GM19328 (cell line): ENCODE results near the gene PLEKHG3.

Experiments used
- ATAC-seq: cut with Tn5 transposase; IDR thresholded peaks from one replicate; pipeline ENCODE4 v1.9.1; 2021; ENCODE audit warnings: mild to moderate bottlenecking, moderate library complexity; ENCODE audit not compliant: unreplicated experiment

PLEKHG3 gene

DNA sequence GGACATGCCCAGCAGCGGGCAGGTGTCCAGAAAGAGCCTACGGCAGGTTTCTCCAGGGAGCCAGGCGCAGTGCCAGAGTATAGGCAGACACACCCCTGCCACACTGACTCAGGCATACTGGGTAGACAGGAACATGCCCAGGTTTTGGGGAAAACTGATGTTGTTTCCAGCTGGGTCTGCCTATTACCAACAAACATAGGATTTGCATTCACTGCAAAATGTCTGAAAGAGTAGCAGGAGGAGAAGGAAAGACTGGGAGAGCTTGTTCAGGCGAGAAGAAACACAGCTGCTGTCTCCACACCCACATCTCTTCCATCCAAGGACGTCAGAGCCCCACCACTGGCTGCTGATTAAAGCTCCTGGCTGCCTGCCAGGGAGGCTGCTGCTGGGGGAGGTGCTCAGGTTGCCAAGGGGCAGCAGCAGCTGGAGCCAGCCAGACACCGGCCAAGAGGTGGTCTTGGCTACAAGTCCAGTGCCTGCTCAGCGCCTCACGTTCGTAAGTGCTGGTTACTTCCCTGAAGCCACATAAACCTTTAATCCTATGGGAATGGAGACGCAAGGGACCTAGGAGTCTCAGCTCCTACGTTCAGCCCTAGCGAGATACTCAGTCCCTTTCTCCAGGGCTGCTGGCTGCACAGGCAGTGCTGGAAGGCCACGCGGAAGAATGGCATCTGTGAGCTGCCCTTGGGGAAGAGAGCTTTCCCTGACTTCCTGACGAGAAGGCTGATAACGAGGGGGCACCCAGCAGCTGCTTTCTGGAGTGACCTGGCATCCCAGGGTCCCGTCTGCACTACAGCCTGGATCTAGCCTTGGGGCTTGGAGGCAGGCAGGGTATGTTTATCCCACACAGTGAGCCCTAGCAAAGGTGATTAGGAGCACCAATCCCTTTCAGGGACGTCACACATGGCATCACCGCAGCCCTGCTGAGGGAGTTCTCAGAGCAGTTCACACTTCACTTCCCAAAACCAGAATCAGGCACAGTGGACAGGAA is 58.1 kb downstream of the PLEKHG3 start:
- ATAC-seq, result no peak

DNA sequence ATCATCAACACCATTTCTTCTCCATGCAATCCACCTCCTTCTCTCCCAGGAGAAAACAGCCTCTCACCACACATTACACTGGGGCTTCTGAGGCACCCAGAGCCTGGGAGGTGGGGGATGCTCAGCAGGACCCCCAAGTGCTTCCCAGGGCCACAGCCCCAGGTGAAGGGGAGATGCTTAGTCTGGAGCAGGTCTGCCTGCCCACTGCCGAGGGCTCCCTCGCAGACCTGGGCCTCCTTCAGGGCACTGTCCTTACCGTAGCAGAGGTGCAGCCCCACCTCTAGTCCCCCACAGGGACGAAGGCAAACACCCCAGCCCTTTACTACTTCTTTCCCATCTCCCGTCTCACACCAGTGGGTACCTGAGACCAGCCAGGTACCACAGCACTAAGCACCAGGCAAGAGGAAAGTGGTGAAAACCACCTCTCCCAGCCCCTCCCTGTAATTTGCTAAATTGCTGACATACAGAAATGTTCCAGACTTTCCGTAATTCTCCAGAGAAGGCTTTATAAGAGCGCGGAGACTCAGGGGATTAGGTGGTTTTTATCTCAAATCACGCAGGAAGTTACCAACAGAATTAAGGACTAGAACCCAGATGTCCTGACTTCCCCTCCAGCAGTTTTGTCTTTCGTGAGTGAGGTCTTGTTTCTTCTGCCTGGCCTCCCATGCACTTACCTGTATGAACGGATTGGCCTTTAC is 59.0 kb downstream of the PLEKHG3 start:
- ATAC-seq, result no peak

DNA sequence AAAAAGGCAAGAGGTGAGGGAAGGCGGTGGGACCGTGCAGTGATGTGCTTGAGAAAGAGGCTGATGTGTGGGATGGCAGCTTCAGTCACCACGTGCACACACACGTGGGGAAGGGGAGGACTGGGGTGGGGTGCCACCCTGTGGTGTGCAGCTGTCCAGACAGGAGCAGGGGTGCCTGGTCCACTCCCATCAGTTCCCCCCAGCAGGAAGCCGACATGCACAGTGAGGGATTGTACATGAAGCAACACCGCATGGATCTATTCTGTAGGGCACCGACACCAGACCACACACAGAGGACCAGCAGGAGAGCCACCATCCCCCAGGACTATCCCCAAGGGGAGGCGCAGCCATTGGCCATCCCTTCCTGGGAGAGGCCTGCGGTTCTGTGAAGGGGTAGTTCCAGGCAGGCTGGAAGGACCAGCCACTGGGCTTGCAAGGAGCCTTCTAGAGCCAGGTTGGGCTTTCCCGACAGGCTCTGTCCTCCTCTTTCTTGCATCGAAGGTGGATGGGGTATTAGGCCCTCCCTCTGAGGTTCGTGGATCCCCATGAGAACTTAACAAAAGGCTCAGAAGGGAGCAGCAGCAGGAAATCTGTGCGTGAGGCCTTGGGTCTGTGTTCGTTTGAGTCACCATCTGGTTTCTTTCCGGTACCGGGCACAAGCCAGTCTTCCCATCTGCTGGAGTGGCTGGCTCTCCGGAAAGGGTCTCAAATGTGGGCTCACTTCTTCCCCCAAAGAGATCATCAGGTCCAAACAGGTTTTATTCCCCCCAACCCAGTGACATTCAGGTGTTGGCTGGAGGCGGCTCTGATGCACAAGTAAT is 59.8 kb downstream of the PLEKHG3 start:
- no peak for ATAC-seq

DNA sequence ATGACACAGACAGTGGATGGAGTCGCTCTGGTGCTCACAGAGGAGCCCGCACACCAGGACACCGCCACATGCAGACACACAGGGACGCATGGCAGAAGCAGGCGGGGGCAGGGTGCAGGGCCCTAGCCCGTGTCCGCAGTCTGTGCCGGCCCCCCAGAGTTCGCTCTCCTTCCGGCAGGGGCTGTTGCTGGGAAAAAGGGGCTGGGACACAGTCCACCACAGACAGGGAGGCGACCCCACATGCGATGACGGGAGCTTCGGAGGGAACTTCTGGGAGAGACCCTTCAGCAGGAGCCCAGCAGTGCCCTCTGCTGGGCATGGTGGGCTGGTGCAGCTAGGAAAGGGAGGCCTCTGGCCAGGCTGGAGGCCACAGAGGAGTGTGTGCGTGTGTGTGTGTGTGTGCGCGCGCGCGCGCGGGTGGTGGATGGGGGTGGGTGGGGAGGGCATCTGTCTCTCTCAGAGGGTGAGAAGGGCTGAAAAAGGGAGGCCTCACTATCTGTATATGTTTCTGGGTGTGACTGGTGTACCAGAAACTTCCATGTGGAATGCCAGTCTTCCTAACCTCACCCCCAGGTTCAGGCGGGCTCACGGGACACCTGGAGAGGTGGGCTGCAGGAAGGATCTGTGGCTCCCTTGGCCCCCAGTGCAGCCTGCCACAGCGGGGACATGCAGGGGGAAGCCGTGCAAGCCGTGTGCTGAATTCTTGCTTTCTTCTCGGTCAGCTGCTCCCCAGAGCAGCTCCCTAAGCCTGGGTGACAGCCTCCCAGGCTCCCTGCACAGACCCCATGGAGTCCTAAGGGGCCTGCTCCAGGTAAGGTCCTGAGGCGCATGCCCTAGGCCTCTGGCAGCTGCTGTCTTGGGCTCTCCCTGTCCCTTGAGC is 60.7 kb downstream of the PLEKHG3 start:
- ATAC-seq, result no peak

DNA sequence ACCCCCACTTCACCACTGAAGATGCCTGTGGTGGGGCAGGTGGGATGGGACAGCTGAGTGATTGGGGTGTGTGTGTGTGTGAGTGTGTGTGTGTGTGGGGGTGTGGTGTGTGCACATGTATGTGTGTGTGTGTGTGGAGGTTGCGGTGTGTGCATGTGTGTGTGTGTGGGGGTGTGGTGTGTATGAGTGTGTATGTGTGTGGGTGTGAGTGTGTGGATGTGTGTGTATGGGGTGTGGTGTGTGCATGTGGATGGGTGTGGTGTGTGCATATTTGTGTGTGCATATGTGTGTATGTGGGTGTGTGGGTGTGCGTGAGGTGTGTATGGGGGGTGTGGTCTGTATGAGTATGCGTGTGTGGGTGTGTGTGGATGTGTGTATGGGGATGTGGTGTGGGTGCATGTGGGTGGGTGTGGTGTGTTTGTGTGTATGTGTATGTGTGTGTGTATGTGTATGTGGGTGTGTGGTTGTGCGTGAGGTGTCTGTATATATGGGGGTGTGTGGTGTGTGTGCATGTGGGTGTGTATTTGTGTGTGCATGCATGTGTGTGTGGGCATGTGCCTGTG is 61.6 kb downstream of the PLEKHG3 start:
- ATAC-seq, result no peak

DNA sequence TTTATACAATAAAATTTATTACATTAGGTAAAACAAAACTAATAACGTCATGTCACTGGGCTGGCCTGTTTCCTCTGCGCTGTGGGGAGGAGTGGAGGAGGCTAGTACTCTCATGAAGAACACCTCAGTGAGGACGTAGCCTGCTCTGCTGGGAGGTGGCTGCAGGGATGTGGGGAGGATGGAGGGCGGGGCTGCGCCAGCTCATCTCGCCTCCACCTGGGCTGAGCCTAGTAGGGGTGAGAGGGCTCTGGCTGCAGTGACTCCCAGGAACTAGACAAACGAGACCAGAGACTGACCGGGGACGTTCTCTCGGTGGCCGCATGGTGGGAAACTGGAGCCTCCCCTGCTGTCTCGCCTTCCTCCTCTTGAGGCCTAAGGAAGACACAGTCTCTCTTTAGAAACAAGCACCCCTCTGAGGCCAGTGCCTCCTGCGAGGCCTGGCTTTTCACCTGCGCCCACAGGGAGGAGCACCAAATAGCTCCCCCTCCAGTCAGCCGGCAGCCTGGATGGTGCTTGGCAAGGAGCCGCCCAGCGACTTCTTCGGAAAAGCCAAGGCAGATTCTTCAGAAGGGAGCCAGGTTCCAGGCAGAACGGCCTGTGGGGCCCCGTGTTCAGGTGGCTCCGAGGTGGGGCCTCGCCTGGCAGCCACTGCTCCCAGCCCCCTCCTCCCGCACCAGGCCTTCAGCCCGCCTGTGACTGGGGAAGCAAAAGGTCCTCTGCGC is 62.4 kb downstream of the PLEKHG3 start:
- ATAC-seq, result no peak

DNA sequence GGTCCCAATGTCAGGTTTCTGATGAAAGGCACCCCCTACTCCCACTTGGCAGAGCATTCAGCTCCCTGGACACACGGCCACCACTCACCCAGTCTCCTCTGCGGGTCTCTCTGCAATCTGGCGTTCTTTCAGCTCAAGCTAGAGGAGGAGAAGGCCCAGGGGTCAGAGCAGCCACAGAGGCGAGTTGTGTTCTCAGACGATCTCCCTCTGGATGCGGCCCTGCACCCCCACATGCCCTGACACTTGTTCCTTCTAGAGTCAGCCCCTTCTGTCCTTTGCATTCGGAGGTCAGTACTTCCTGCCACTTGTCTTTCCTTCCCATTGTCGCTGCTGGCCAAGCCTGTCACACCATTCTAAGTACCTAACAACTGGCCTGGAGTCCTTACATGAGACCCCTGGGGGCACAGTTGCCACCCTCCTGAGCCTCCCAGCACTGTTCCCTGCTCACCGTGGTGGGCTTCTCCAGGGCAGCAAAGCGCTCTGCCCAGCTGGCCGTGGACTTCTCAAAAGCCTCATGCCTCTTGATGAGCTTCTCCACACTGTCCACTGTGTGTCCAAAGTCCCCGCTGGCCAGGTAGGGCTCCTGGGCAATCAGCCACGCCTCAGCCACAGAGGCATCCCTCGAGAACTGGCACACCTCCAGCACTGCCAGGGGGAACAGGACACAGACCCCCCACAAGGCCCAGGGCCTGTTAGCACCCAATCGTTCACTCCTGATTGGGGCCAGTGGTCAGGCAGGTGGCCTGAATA is 63.2 kb downstream of the PLEKHG3 start:
- ATAC-seq, result no peak

DNA sequence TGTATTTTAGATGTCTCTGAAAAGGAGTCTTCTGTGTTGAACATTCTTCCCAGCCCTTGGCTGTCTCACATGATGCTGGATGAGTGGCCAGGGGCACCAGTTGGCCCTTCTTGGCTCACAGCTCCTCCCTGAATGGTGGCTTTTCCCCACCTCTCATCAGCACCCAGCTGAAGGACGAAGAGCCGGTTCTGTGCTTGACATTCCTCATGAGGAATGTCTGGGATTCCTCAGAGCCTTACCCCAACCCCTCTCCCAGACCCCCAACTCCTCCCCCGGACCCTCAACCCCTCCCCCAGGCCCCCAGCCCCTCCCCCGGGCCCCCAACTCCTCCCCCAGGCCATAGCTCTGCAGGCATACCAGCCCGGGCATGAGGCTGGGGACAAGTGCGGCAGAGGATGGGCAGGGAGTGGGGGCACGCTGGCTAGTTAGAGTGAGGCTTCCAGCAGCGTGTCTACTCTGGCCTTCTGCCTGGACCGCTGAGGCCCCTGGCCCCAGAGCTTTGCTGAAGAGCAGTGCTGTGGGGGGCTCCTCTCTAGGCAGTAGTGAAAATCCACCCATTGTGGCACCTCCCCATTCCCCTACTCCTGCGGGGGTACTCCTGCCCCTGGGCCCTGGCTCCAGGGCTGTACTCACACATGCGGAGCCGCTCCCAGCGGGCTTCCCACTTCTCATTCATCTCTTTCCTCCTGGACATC is 64.3 kb downstream of the PLEKHG3 start:
- ATAC-seq, result no peak

DNA sequence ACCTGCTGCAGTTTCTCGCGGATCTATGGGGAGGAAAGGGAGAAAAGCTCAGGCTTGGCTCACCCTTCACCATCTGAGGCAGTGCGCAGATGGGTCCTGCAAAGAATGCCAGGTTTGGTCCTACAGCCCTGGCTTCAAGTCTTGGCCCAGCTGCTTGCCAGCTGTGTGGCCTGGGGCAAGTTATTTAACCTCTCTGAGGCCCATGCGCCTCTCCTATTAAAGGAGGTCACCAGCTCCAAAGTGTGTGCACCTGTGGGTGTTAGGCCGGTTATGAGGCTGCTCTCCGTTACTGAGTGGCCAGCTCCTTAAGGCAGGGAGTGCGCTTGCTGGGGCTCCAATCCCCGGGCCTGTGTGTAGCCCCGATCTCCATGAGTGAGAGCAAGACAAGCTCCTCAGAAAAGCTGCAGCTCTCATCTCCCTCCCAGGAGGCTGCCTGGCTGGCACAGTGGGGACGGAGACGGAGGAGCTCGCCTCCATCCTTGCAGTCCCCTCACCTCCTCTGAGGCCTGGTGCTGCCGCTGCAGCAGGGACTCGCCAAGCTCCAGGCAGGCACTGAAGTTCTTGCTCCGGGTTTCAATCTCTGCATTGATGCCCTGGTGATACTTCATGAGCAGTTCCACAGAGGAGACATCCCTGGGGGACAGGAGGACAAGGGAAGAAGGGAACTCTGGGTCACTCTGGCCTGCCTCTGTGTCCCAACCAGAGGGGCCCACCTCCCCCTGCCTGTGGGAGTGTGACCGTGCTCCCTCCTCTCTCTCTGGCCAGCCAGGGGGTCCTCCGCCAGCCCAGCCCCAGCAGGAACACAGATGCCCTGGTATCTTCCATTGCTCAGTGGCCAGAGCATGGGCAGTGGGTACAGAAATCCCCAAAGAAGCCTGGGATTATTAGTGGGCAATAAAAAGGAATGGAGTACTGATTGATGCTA is 65.1 kb downstream of the PLEKHG3 start:
- no peak for ATAC-seq

DNA sequence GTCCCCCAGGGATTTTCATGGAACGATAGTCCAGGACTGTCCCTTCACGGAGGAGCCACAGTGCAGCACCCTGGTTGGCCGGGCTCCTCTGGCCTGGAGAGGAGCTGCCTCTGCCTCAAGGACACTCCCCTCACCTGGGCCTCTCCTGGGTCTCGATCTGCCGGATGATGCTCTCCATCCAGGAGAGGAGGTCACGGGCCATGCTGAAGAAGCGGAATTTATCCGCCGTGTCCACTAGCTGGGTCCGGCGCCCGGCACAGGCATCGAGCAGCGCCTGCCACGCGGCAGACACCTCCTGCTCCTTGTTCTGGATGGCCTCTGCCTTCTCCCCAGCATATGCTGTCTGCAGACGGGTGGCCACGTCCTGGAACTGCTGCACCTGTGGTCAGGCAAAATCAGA is 66.5 kb downstream of the PLEKHG3 start:
- no peak for ATAC-seq

DNA sequence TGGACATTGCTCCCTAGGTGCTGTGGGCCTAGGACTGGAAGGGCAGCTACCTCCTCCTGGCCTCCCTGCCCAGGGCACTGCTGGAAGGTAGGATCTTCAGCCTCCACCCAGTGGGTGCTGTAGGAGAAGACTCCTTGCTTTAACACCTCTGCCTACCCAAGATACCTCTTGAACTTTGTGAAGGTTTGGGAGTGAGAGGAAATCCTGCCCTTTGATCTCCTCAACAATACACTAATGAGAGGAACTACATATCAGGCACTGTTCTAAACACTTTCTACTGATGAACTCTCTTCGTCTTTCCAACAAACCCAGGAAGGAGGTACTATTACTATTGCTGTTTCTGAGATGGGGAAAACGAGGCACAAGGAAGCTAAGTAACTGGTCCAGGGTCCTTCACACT is 66.9 kb downstream of the PLEKHG3 start:
- ATAC-seq, result no peak

DNA sequence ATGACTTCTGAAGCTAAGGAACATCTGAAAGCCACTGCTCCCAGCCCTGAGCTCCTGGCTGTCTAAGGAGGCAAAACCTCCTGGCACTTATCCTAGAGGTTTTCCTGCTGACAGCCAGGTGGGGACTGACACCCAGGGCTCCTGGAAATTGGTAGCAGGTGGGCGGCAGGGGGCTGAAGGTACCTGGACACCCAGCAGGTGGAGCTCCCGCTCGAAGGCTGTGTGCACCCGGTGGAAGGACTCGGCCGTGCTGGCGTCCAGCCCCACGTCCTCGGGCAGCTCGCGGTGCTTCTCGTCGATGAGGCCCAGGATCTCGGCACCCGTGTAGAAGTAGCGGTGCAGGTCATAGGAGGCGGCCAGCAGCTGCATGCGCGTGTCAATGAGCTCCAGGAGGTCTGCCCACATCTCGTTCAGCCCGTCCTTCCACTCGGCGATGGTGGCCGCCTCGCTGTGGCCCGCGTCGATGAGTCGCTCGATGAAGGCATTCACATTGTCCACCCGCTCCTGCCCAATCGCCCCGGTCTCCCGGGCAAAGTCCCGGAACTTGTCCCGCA is 68.2 kb downstream of the PLEKHG3 start:
- no peak for ATAC-seq

DNA sequence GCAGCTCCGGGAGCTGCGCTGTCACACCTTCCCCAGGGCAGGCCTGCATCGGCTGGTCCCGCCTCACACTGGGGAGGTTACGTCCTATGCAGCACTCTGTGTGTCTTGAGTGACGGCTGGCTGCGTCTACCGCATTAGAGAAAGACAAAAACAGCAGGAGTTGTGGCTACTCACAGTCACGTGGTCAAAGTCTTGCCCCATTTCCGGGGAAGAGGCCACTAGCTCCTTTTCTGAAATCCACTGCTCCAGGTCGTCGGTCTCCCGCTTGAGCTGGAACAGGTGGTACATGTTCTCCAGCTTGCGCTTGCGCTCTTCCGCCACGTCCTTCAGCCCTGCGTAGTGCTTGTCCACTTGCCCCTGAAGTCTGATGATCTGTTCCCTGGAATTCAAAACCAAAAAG is 68.8 kb downstream of the PLEKHG3 start:
- ATAC-seq, result no peak

DNA sequence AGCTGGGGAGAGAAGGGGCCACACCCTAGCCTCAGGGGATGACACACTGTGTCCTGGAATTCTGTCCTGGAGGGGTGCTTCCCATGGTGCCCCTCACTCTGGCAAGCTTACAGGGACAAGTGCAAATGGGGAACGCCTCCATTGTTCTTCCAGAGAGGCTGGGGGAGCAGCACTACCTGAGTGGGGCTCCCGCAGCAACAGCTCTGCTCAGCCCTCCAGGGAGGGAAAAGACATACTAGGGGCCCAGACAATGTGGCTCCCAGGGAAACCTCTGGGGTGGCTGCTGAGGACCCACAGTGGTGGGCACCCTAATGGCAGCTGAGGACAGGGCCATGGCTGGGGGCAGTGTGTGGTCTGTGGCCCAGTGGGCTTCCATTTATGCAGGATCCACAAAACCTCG is 69.4 kb downstream of the PLEKHG3 start:
- no peak for ATAC-seq

DNA sequence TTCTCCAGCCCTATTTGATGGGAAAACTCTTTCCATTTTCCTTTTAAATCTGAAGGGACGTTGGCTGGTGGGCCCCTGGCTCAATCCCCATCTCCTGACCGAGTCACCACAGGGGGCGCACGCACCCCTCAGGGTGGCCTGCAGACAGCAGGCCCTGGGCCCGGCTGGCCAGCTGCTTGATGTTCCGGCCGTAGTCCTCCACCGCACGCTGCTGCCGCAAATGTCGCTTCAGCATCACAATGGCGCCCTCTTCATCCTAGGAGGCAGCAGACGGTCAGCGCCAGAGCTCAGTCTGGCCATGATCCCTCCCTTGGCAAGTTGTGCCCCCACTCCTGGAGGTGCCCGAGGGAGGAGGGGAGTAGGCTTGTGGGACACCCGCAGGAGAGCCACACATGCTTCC is 70.0 kb downstream of the PLEKHG3 start:
- ATAC-seq, result no peak

DNA sequence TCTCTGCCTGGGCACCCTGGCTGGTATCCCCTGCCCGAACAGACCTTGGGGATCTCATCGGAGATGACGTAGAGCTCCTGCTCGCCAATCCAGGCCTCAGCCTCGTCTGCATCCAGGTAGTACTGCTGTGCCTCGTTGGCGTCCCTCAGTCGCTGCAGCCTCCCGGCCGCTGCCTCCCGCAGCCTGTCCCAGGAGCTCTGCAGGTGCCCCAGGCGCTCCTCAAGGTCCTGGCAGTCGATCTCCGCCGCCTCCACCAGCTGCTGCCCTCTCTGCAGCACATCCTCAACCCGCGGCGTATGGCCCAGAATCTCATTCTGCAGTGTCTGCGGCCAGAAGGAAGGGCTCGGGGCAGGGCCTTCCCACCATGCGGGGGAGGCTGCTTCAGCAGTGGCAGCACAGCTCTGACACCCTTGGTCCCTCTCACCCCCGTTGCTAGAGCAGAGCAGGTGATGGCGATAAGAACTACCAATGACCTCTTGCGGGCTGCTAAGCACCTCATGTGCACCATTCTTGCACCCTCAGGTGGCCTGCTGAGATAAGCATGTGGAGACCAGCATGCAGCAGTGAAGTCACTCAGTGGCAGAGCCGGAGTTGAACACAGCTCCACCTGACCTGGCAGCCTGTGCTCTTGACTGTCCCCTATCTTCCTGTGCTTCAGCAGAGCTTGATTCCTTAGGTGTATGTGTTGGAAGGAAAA is 71.0 kb downstream of the PLEKHG3 start:
- ATAC-seq, result no peak
